ENCODE data around the gene SYT8. TPM values are rescaled to one million over a fixed set of nuclear protein-coding genes. Genes with fewer than 3 reads are reported as not detected.

Gene SYT8
- total and polyA plus RNA-seq, 11 donors, result 0.08 TPM; not detected in 10

- Histone ChIP-seq H3K9me3 (no peaks in the 10 kb centered on the region), H3K27ac (peak overlapping the region in 2 of 12 donors; percentile 30 to 94), H3K27me3 (no peaks in the 10 kb centered on the region), H3K36me3 (no peaks in the 10 kb centered on the region), H3K4me1 (peaks cover 0 to 76% (median 0%) of the 10 kb centered on the region in 12 donors), H3K4me3 (peak overlapping the region in 6 of 12 donors; percentile 21 to 63 (median 32))
- TF ChIP-seq CTCF (IDR thresholded peaks at IDR 0.05), result no peak
- ATAC-seq, result no peak
- WGBS, 4 donors, result 88 to 94% (median 91%) methylated on average over 16 to 19 of the region's 19 CpGs
- intact Hi-C loops (cut with DNase I), result no loop called here
- DNase-seq, result no peak
Observed at GRCh38 chr11:1853376-1854131, 18.8 kb downstream of the SYT8 start.

GRCh38 chr11:1854132-1854948 is 19.6 kb downstream of the SYT8 start:
- DNase-seq (no peak), ATAC-seq (no peak)
- H3K27ac ChIP-seq, result peak overlapping the region in 1 of 12 donors; percentile 94
- H3K4me1 ChIP-seq, result peaks cover 0 to 69% (median 0%) of the 10 kb centered on the region in 12 donors
- 72 to 79% (median 76%) methylated on average over 24 to 27 of the region's 27 CpGs for WGBS, 4 donors
- no peaks in the 10 kb centered on the region for H3K9me3 ChIP-seq
- no peaks in the 10 kb centered on the region for H3K27me3 ChIP-seq
- no peaks in the 10 kb centered on the region for H3K36me3 ChIP-seq
- no peak for TF ChIP-seq CTCF (IDR thresholded peaks at IDR 0.05)
- no peak for TF ChIP-seq POLR2A (IDR thresholded peaks at IDR 0.05)
- intact Hi-C loops (cut with DNase I), result no loop called here
- H3K4me3 ChIP-seq, result peak overlapping the region in 6 of 12 donors; percentile 9 to 63 (median 32)

GRCh38 chr11:1854949-1855885 is 20.4 kb downstream of the SYT8 start:
- 69 to 79% (median 73%) methylated on average over 19 to 26 of the region's 26 CpGs for WGBS, 4 donors
- H3K36me3 ChIP-seq, result no peaks in the 10 kb centered on the region
- TF ChIP-seq POLR2A (IDR thresholded peaks at IDR 0.05), result no peak
- peak in 3 of 12 donors; percentile 7 to 14 (median 13) for TF ChIP-seq CTCF (IDR thresholded peaks at IDR 0.05)
- no peaks in the 10 kb centered on the region for H3K27me3 ChIP-seq
- no peak for DNase-seq
- ATAC-seq, result no peak
- H3K4me3 ChIP-seq, result peak overlapping the region in 1 of 12 donors; percentile 63
- intact Hi-C loops (cut with DNase I), result no loop called here
- peaks cover 0 to 61% (median 0%) of the 10 kb centered on the region in 12 donors for H3K4me1 ChIP-seq
- no peak overlapping the region for H3K27ac ChIP-seq
- H3K9me3 ChIP-seq, result no peaks in the 10 kb centered on the region
